Brain microvascular endothelial cell (primary cell): ENCODE data around the gene MYOM1.

ENCODE experiments used
- DNase-seq: peaks from one replicate; pipeline ENCODE4 v3.0.0-alpha.2; 2020
- H3K27ac ChIP-seq: fragments of 250-450 bp; sonication (Bioruptor Pico); 2 replicates; pipeline ENCODE4 v1.5.1; 2020; ENCODE audit warnings: mild to moderate bottlenecking, moderate library complexity
- H3K27me3 ChIP-seq: fragments of 250-450 bp; sonication (Bioruptor Pico); replicated peaks from 2 replicates; pipeline ENCODE4 v1.5.1; 2020; ENCODE audit warnings: mild to moderate bottlenecking
- H3K36me3 ChIP-seq: fragments of 250-450 bp; sonication (Bioruptor Pico); replicated peaks from 2 replicates; pipeline ENCODE4 v1.5.1; 2020; ENCODE audit warnings: mild to moderate bottlenecking
- H3K4me3 ChIP-seq: 2 replicates; pipeline ENCODE4 v1.5.1; 2011; ENCODE audit warnings: low read depth, mild to moderate bottlenecking, control low read depth, low read length, moderate library complexity
- CTCF ChIP-seq: IDR thresholded peaks from 2 replicates; pipeline ENCODE4 v1.5.1; 2011; ENCODE audit warnings: low read depth, mild to moderate bottlenecking, moderate library complexity, low read length, control low read depth, inconsistent platforms; ENCODE audit errors: missing control alignments
- in situ Hi-C: cut with HindIII; loops from 2 replicates; pipeline ENCODE4 v1.10.0; 2017; ENCODE audit warnings: low sequenced_read_pairs, low pct_ligation_motif_present

The MYOM1 gene

GRCh38 chr18:3184275-3184963 lies 35.3 kb downstream of the MYOM1 start:
- in situ Hi-C loops, result no loop called here

GRCh38 chr18:3183103-3183717 lies 36.6 kb downstream of the MYOM1 start:
- in situ Hi-C loops, result no loop called here
- DNase-seq, result no peak
- H3K27me3 ChIP-seq, result no peaks in the 10 kb centered on the region

More at GRCh38 chr18:3184275-3184963, 35.3 kb downstream of the MYOM1 start:
- H3K36me3 ChIP-seq, result no peaks in the 10 kb centered on the region
- no peak for TF ChIP-seq CTCF
- no peak overlapping the region for H3K4me3 ChIP-seq
- no peak for DNase-seq
- H3K27me3 ChIP-seq, result no peaks in the 10 kb centered on the region
- H3K27ac ChIP-seq, result no peak overlapping the region

GRCh38 chr18:3180325-3180724 lies 39.4 kb downstream of the MYOM1 start:
- no peaks in the 10 kb centered on the region for H3K36me3 ChIP-seq
- TF ChIP-seq CTCF, result no peak
- no peak overlapping the region for H3K27ac ChIP-seq
- no peaks in the 10 kb centered on the region for H3K27me3 ChIP-seq
- DNase-seq, result no peak
- no peak overlapping the region for H3K4me3 ChIP-seq
- in situ Hi-C loops, result no loop called here

More at GRCh38 chr18:3183103-3183717, 36.6 kb downstream of the MYOM1 start:
- Histone ChIP-seq H3K36me3 (no peaks in the 10 kb centered on the region), H3K27ac (no peak overlapping the region), H3K4me3 (no peak overlapping the region)
- TF ChIP-seq CTCF, result no peak

- Histone ChIP-seq H3K4me3 (no peak overlapping the region), H3K27me3 (no peaks in the 10 kb centered on the region), H3K36me3 (no peaks in the 10 kb centered on the region), H3K27ac (no peak overlapping the region)
- in situ Hi-C loops, result no loop called here
- no peak for DNase-seq
- TF ChIP-seq CTCF, result no peak
Observed at GRCh38 chr18:3179430-3180089, 40.2 kb downstream of the MYOM1 start.

GRCh38 chr18:3177902-3178687 lies 41.7 kb downstream of the MYOM1 start:
- H3K27ac ChIP-seq, result no peak overlapping the region
- in situ Hi-C loops, result no loop called here

More at GRCh38 chr18:3177902-3178687, 41.7 kb downstream of the MYOM1 start:
- H3K4me3 ChIP-seq, result no peak overlapping the region
- no peaks in the 10 kb centered on the region for H3K36me3 ChIP-seq
- TF ChIP-seq CTCF, result no peak
- DNase-seq, result no peak
- no peaks in the 10 kb centered on the region for H3K27me3 ChIP-seq
